HG03457 (cell line): ENCODE data around the gene FSTL4.

ENCODE experiments used
- ATAC-seq: cut with Tn5 transposase; IDR thresholded peaks from one replicate; pipeline ENCODE4 v1.9.1; 2021; ENCODE audit warnings: moderate number of reproducible peaks; ENCODE audit not compliant: unreplicated experiment

Gene FSTL4

DNA sequence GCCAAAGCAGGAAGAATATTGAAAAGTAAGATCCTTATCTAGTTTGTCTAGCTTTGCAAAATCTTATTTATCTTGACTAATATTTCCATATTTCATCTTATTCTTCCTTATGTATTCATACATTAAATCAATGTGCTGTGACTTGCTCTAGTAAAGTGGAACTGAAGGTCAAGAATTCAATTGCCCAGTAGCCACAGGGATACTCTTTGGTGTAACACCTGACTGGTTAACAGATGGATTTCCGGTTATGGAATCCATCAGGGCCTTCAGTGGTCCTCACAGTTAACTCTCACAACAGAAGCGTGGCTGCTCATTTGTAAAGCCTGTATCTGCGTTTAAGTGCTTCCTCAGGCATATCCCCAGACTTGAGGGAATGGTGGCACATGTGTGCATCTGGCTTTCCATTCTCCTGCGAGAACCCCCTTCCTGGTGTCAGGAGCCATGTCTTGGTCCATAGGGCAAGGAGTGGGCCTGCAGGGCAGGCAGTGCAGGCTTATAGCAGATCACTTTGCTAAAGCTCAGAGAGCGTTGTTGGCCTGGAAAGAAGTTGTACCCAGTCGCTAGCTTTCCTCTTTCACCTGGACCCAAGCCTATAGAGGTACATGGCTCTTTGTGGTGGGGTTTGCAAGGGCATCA lies 461.3 kb downstream of the FSTL4 start:
- ATAC-seq: no peak

DNA sequence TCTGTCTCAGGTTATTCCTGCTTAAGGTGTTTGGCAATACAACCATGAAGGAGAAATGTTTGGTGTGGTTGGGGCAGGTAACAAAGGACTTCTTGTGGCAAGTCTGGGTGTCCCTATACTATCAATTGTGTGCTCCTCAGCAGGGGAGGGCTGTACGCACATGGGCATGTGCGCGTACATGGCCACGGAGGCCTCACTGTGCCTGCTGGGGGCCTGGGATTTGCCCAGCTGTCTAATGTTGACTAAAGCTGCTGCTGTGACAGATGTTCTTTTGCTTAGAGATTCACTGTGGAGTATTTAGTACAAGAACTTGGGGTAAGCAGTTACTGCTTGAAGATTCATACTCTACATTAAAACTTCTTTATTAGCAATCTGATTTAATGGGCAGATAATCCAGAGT lies 463.0 kb downstream of the FSTL4 start:
- no peak for ATAC-seq

DNA sequence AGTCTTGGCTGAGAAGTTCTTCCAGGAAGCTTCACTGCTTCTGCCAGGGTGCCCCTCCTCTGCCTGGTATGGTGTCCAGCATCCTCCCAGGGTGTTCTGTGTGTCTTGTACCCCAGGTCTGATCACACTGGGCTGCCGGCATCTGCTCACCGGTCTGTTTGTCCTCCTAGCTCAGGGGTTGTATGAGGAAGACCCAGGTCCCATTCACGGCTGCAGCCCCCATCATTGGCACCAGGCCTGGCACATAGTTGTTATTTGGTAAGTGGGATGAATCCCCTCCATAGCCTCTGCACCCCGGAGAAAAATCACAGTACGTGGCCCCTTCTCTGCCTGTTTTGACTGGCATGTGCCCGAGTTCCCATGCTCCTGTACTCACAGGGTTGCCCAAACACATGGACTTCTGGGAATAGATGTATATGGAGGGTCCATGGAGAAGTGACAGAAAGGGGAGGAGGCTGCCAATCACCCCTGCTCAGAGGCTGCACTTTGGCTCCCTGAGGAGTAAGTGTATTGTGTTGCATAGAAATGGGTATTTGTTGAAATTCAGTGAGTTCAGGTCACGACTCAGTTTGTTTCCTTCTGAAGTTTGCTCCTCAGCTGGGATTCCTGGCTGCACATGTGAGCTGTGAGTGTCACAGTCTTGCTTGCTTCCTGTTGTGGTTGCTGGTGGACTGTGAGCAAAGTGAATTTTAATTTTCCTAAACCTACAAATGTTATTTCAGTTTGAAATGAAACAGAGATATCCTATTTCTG lies 464.4 kb downstream of the FSTL4 start:
- no peak for ATAC-seq

DNA sequence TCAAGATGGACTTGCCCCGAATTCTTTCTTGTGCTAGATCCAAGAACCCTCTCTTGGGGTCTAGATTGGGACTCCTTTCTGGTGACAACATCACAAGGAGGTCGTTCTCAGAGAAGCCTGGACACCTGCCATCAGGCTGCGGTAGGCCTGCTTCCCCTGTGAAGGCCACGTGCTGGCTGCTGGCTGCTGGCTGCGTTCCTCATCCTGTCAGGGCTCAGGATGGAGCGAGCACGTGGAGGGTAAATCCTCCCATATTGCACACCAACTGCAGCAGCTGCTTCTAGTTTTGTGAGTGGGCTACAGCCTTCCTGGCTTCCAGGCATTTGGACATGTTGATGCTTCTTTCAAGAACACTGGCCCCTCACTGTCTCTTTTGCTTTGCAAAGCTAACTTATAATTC lies 464.9 kb downstream of the FSTL4 start:
- ATAC-seq: no peak
